IgD-negative memory B cell (primary cell): ENCODE measurements around the gene ERVH48-1. TPM values are rescaled to one million over a fixed set of nuclear protein-coding genes. Genes with fewer than 3 reads are reported as not detected.
"Not testable (repeated sequence)": the region's sequence is repeated elsewhere in the genome, so short reads cannot be mapped to it uniquely, and the experiment has no call there.

Experiments used
- H3K27ac Mint-ChIP-seq, 3 donors: one replicate each; pipeline ENCODE4 v1.8.0; 2020 to 2022; ENCODE audit warnings: mild to moderate bottlenecking in 3 of 3, mixed read lengths in 3 of 3, moderate library complexity in 1 of 3
- H3K27me3 Mint-ChIP-seq: one replicate; pipeline ENCODE4 v1.8.0; 2021; ENCODE audit warnings: mixed read lengths
- H3K36me3 Mint-ChIP-seq: one replicate; pipeline ENCODE4 v1.8.0; 2020; ENCODE audit warnings: mild to moderate bottlenecking, mixed read lengths
- H3K4me1 Mint-ChIP-seq, 3 donors: one replicate each; pipeline ENCODE4 v1.8.0; 2020 to 2022; ENCODE audit warnings: mixed read lengths in 3 of 3, mild to moderate bottlenecking in 1 of 3
- H3K4me3 Mint-ChIP-seq, 4 donors: one replicate each; pipeline ENCODE4 v1.8.0; 2020 to 2022; ENCODE audit warnings: mild to moderate bottlenecking in 4 of 4, mixed read lengths in 4 of 4, moderate library complexity in 3 of 4
- H3K9me3 Mint-ChIP-seq, 3 donors: one replicate each; pipeline ENCODE4 v1.8.0; 2020 to 2021; ENCODE audit warnings: mixed read lengths in 3 of 3, mild to moderate bottlenecking in 1 of 3
- polyA plus RNA-seq: library from polyadenylated mRNA; unstranded; fragments of 300-500 nt; fragmentation: Illumina TruSeq; gene quantifications from one replicate; pipeline ENCODE4 v1.2.3, GENCODE V29; 2021

ERVH48-1 gene
- polyA plus RNA-seq, 1 donor from 2014 or later: not detected

GRCh38 chr21:42956824-42957630 is 31.6 kb upstream of the ERVH48-1 start:
- Mint-ChIP-seq H3K36me3 (no peaks in the 10 kb centered on the region), H3K9me3 (peaks cover 0 to 2% (median 0%) of the 10 kb centered on the region in 3 donors), H3K27me3 (no peaks in the 10 kb centered on the region), H3K4me1 (no peaks in the 10 kb centered on the region), H3K27ac (no peak overlapping the region), H3K4me3 (no peak overlapping the region)

DNA sequence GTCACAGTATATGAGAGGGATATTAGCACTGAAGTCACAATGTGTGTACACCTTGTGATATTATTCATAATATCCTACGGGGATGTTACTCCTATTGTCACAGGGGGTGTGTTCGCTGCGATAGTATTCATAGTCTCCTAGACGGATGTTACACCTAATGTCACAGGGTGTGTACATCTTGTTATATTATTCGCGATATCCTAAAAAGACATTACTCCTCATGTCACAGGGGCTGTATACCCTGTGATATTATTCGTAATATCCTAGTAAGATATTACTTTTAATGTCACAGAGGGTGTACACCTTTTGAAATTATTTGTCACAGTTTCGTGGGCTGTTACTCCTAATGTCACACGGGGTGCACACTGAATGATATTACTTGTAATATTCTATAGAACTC is 25.8 kb upstream of the ERVH48-1 start:
- H3K9me3 Mint-ChIP-seq: peaks cover 2 to 17% (median 2%) of the 10 kb centered on the region in 3 donors
- not testable (repeated sequence) for H3K36me3 Mint-ChIP-seq, H3K27ac Mint-ChIP-seq, H3K4me3 Mint-ChIP-seq, H3K4me1 Mint-ChIP-seq, H3K27me3 Mint-ChIP-seq

GRCh38 chr21:42949094-42949755 is 23.8 kb upstream of the ERVH48-1 start:
- H3K27me3 Mint-ChIP-seq, H3K4me1 Mint-ChIP-seq, H3K27ac Mint-ChIP-seq, H3K36me3 Mint-ChIP-seq: not testable (repeated sequence)
- peak overlapping the region in 1 of 4 donors; percentile 82 for H3K4me3 Mint-ChIP-seq
- peaks cover 2 to 17% (median 2%) of the 10 kb centered on the region in 3 donors for H3K9me3 Mint-ChIP-seq

- H3K27ac Mint-ChIP-seq: no peak overlapping the region
- H3K9me3 Mint-ChIP-seq: no peaks in the 10 kb centered on the region
- H3K36me3 Mint-ChIP-seq: peaks cover 4% of the 10 kb centered on the region
- H3K27me3 Mint-ChIP-seq: no peaks in the 10 kb centered on the region
- H3K4me3 Mint-ChIP-seq: no peak overlapping the region
- H3K4me1 Mint-ChIP-seq: peaks cover 3 to 7% (median 6%) of the 10 kb centered on the region in 3 donors
These were observed 16.8 kb upstream of the ERVH48-1 start for GRCh38 chr21:42942244-42942643.

DNA sequence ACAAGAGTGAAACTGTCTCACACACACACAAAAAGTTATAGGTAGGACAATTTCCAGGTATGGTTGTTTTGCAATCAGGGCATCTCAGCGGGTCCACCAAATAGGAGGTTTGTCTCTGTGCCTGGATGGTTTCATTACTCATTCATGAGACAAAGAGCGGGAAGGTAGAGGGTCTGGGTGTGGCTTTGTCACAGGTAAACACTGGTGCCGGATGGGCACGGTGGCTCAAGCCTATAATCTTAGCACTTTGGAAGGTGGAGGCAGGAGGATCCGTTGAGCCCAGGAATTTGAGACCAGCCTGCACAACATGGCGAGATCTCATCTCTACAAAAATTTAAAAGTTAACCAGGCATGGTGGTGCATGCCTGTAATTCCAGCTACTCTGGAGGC is 16.3 kb upstream of the ERVH48-1 start:
- H3K4me1 Mint-ChIP-seq: peaks cover 8 to 12% (median 12%) of the 10 kb centered on the region in 3 donors
- no peak overlapping the region for H3K4me3 Mint-ChIP-seq
- H3K27me3 Mint-ChIP-seq: no peaks in the 10 kb centered on the region
- no peaks in the 10 kb centered on the region for H3K9me3 Mint-ChIP-seq
- no peak overlapping the region for H3K27ac Mint-ChIP-seq
- H3K36me3 Mint-ChIP-seq: peaks cover 4% of the 10 kb centered on the region

- Mint-ChIP-seq H3K9me3 (no peaks in the 10 kb centered on the region), H3K4me3 (no peak overlapping the region), H3K4me1 (peaks cover 9 to 16% (median 13%) of the 10 kb centered on the region in 3 donors), H3K36me3 (peaks cover 4% of the 10 kb centered on the region), H3K27ac (peak overlapping the region in 1 of 3 donors; percentile 12), H3K27me3 (no peaks in the 10 kb centered on the region)
These were observed 14.4 kb upstream of the ERVH48-1 start for GRCh38 chr21:42939582-42940413.

DNA sequence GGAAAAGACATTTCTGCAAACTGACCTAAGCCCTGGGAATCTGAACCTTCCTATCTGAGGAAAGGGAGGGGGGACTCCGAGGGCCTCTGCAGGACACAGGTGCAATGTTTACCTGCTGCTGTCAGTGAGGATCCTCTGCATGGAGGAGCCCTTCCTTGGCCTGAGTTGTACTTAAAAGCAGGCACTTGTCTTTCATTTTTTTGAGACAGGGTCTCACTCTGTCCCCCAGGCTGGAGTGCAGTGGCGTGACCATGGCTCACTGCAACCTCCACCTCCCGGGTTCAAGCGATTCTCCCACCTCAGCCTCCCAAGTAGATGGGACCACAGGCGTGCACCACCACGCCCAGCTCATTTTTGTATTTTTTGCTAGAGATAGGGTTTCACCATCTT is 13.2 kb upstream of the ERVH48-1 start:
- not testable (repeated sequence) for H3K27me3 Mint-ChIP-seq, H3K27ac Mint-ChIP-seq, H3K9me3 Mint-ChIP-seq, H3K4me3 Mint-ChIP-seq, H3K36me3 Mint-ChIP-seq
- H3K4me1 Mint-ChIP-seq: peaks cover 9 to 16% (median 13%) of the 10 kb centered on the region in 3 donors

DNA sequence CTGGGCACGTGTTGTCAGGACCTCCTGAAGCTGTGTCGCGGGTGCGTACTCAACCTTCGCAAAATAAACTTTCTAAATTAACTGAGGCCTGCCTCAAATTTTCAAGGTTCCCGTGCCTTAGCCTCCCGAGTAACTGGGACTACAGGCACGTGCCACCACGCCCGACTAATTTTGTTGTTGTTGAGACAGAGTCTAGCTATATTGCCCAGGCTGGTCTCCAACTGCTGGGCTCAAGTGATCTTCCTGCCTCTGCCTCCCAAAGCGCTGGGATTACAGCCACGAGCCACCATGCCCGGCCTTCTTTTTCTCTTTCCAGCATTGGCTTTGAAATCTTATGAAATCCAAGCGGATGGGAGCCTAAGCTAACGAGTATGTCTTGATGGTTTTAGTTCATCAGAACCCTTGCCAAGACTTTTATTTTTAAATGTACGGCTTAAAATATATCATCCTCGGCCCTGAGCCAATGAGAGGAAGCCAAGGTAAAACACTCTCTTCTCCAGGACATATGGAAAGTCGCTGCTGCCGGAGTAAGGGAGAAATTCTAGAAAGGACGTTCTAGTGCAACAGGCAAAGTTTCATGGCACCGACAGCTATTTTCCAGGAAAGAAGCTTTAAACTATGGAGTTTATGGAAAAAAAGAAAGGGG is 12.7 kb upstream of the ERVH48-1 start:
- Mint-ChIP-seq H3K27me3 (no peaks in the 10 kb centered on the region), H3K36me3 (peaks cover 4% of the 10 kb centered on the region), H3K4me3 (no peak overlapping the region), H3K27ac (peak overlapping the region in 1 of 3 donors; percentile 1), H3K4me1 (peaks cover 9 to 16% (median 13%) of the 10 kb centered on the region in 3 donors), H3K9me3 (no peaks in the 10 kb centered on the region)

DNA sequence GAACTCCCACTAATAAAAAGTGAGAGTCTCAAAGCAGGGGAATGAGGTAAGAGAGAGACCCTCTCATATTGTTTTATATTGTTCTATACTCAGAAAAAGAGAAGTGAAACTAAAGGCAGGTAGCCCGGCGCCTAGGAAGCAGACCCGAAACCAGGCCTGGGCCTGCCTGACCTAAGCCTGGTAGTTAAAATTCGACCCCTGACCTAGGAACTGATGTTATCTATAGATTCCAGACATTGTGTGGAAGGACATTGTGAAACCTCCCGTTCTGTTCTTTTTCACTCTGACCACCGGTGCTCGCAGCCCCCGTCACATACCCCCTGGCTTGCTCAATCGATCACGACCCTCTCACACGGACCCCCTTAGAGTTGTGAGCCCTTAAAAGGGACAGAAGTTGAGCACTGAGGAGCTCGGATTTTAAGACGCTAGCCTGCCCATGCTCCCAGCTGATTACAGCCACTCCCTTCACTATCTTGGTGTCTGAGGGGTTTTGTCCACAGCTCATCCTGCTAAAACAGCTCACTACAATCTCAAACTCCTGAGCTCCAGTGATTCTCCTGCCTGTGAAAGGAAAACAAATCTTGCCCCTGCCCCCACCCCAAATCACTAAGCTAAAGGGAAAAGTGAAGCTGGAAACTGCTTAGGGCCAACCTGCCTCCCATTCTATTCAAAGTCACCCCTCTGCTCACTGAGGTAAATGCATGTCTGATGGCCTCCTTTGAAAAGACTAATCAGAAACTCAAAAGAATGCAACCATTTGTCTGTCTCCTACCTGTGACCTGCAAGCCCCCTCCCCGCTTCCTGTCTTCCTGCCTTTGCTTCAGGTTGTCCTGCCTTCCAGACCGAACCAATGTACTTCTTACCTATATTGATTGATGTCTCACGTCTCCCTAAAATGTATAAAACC is 11.9 kb upstream of the ERVH48-1 start:
- not testable (repeated sequence) for H3K9me3 Mint-ChIP-seq, H3K36me3 Mint-ChIP-seq, H3K27me3 Mint-ChIP-seq
- H3K4me1 Mint-ChIP-seq: peaks cover 9 to 17% (median 16%) of the 10 kb centered on the region in 3 donors
- peak overlapping the region; percentile 1 to 80 (median 11) for H3K27ac Mint-ChIP-seq
- peak overlapping the region in 1 of 4 donors; percentile 19 for H3K4me3 Mint-ChIP-seq

GRCh38 chr21:42936360-42936759 is 10.9 kb upstream of the ERVH48-1 start:
- H3K4me1 Mint-ChIP-seq: peaks cover 9 to 17% (median 16%) of the 10 kb centered on the region in 3 donors
- not testable (repeated sequence) for H3K9me3 Mint-ChIP-seq, H3K4me3 Mint-ChIP-seq, H3K27me3 Mint-ChIP-seq, H3K36me3 Mint-ChIP-seq
- peak overlapping the region in 1 of 3 donors; percentile 28 for H3K27ac Mint-ChIP-seq

GRCh38 chr21:42933973-42934372 is 8.5 kb upstream of the ERVH48-1 start:
- H3K4me3 Mint-ChIP-seq, H3K27ac Mint-ChIP-seq, H3K27me3 Mint-ChIP-seq, H3K36me3 Mint-ChIP-seq, H3K9me3 Mint-ChIP-seq: not testable (repeated sequence)
- H3K4me1 Mint-ChIP-seq: peaks cover 9 to 17% (median 14%) of the 10 kb centered on the region in 3 donors

DNA sequence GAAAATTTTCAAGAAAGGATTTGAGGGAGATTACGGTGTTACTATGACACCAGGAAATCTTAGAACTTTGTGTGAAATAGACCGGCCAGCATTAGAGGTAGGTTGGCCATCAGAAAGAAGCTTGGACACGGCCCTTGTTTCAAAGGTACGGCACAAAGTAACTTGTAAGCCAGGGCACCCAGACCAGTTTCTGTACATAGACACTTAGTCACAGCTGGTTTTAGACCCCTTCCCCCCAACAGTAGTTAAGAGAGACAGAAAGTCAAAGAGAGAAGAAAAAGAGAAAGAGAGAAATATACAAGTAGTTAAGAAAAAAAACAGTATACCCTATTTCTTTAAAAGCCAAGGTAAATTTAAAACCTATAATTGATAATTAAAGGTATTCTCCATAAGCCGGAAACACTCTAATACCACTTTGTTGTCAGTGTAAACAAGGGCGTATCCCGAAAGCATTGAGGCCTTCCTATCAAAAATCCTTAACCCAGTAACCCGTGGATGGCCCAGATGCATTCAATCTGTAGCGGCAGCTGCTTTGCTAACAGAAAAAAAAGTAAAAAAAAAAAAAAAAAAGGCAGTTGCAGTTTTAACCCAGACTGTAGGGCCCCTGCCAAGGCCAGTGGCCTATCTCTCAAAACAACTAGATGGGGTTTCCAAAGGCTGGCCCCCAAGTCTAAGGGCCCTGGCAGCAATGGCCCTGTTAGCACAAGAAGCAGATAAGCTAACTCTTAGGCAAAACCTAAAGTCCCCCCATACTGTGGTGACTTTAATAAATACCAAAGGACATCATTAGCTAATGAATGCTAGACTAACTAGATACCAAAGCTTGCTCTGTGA is 7.9 kb upstream of the ERVH48-1 start:
- Mint-ChIP-seq H3K4me3 (peak overlapping the region in 1 of 4 donors; percentile 43), H3K4me1 (peaks cover 9 to 17% (median 14%) of the 10 kb centered on the region in 3 donors)
- not testable (repeated sequence) for H3K9me3 Mint-ChIP-seq, H3K27me3 Mint-ChIP-seq, H3K27ac Mint-ChIP-seq, H3K36me3 Mint-ChIP-seq

DNA sequence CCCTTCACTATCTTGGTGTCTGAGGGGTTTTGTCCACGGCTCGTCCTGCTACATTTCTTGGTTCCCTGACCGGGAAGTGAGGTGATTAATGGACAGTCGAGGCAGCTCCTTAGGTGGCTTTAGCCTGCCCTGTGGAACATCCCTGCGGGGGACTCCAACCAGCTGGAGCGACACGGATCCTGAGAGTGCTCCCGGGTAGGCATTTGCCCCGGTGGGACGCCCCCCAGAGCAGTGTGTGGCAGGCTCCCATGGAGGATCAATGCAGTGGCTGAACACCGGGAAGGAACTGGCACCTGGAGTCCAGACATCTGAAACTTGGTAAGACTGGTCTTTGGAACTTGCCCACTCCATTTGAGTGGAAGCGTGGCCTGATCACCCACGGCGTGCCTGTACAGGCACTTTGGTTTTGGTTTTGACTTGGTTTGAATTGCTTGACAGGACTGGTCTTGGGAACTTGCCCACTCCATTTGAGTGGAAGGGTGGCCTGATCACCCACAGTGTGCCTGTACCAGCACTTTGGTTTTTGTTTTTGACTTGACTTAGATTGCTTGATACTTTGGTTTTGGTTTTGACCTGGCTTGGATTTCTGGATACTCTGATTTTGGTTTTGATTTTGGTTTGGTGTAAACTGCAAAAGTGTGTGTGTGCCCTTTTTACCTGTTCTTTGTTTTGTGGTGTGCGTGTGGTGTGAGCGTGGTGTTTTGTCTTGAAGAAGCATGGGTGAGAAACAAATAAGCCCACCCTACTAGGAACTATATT is 7.1 kb upstream of the ERVH48-1 start:
- not testable (repeated sequence) for H3K36me3 Mint-ChIP-seq, H3K9me3 Mint-ChIP-seq, H3K27ac Mint-ChIP-seq, H3K27me3 Mint-ChIP-seq
- H3K4me3 Mint-ChIP-seq: peak overlapping the region in 1 of 4 donors; percentile 43
- H3K4me1 Mint-ChIP-seq: peaks cover 9 to 14% (median 12%) of the 10 kb centered on the region in 3 donors
